ENCODE data around the gene MORN1. TPM values are rescaled to one million over a fixed set of nuclear protein-coding genes. Genes with fewer than 3 reads are reported as not detected.

The MORN1 gene
- total RNA-seq, 4 donors from 2014 or later: 5.7 to 9.7 (median 7.1) TPM

GRCh38 chr1:2427976-2428375, 36.6 kb upstream of the MORN1 start:
- WGBS, 2 donors: 29 to 43% methylated on average over 6 to 9 of the region's 10 CpGs
- H3K4me3 ChIP-seq (ENCODE audit: low read depth, poor library complexity, severe bottlenecking): no peak overlapping the region
- TF ChIP-seq POLR2A (IDR thresholded peaks at IDR 0.05): no peak
- TF ChIP-seq CTCF (IDR thresholded peaks at IDR 0.05): no peak
- intact Hi-C loops (cut with DNase I; ENCODE audit: low total_unique reads): no loop called here
- DNase-seq (ENCODE audit: low spot score in 2 of 2): no peak

GRCh38 chr1:2427051-2427450, 35.7 kb upstream of the MORN1 start:
- intact Hi-C loops (cut with DNase I; ENCODE audit: low total_unique reads): no loop called here
- 78 to 79% methylated on average over 16 to 17 of the region's 18 CpGs for WGBS, 2 donors
- H3K4me3 ChIP-seq (ENCODE audit: low read depth, poor library complexity, severe bottlenecking): no peak overlapping the region
- TF ChIP-seq CTCF (IDR thresholded peaks at IDR 0.05) (no peak), POLR2A (IDR thresholded peaks at IDR 0.05) (no peak)
- DNase-seq (ENCODE audit: low spot score in 2 of 2): no peak

GRCh38 chr1:2426540-2426939, 35.2 kb upstream of the MORN1 start:
- WGBS, 2 donors: 77 to 80% methylated on average over 2 to 14 of the region's 18 CpGs
- DNase-seq (ENCODE audit: low spot score in 2 of 2): no peak
- intact Hi-C loops (cut with DNase I; ENCODE audit: low total_unique reads): no loop called here
- H3K4me3 ChIP-seq (ENCODE audit: low read depth, poor library complexity, severe bottlenecking): no peak overlapping the region
- no peak for TF ChIP-seq CTCF (IDR thresholded peaks at IDR 0.05)
- no peak for TF ChIP-seq POLR2A (IDR thresholded peaks at IDR 0.05)

GRCh38 chr1:2425892-2426291, 34.5 kb upstream of the MORN1 start:
- DNase-seq (ENCODE audit: low spot score in 2 of 2): no peak
- intact Hi-C loops (cut with DNase I; ENCODE audit: low total_unique reads): no loop called here
- H3K4me3 ChIP-seq (ENCODE audit: low read depth, poor library complexity, severe bottlenecking): no peak overlapping the region
- TF ChIP-seq POLR2A (IDR thresholded peaks at IDR 0.05) (no peak), CTCF (IDR thresholded peaks at IDR 0.05) (no peak)
- 68 to 70% methylated on average over 11 of the region's 11 CpGs for WGBS, 2 donors

GRCh38 chr1:2422523-2422922, 31.2 kb upstream of the MORN1 start:
- 91 to 92% methylated on average over 4 of the region's 4 CpGs for WGBS, 2 donors
- TF ChIP-seq POLR2A (IDR thresholded peaks at IDR 0.05) (no peak), CTCF (IDR thresholded peaks at IDR 0.05) (no peak)
- H3K4me3 ChIP-seq (ENCODE audit: low read depth, poor library complexity, severe bottlenecking): no peak overlapping the region
- no peak for DNase-seq (ENCODE audit: low spot score in 2 of 2)
- intact Hi-C loops (cut with DNase I; ENCODE audit: low total_unique reads): no loop called here

- no peak for DNase-seq (ENCODE audit: low spot score in 2 of 2)
- intact Hi-C loops (cut with DNase I; ENCODE audit: low total_unique reads): no loop called here
- no peak overlapping the region for H3K4me3 ChIP-seq (ENCODE audit: low read depth, poor library complexity, severe bottlenecking)
- TF ChIP-seq CTCF (IDR thresholded peaks at IDR 0.05) (no peak), POLR2A (IDR thresholded peaks at IDR 0.05) (no peak)
- 85 to 86% methylated on average over 10 to 16 of the region's 16 CpGs for WGBS, 2 donors
Measured at GRCh38 chr1:2419416-2419815, 28.1 kb upstream of the MORN1 start.
